Subcutaneous abdominal adipose tissue (tissue), 5 donors: Measurements from ENCODE around the gene CNRIP1.
A peak's percentile ranks its signal among the peaks of the same experiment; 100 is the strongest.

ENCODE experiments used
- H3K27ac ChIP-seq: one replicate; pipeline ENCODE4 v1.7.0; 2013; ENCODE audit warnings: low read depth, mild to moderate bottlenecking, inconsistent platforms, low read length, moderate library complexity
- H3K27me3 ChIP-seq, 5 donors: one replicate each; pipeline ENCODE4 v1.7.0; 2013; ENCODE audit warnings: low read length in 5 of 5, inconsistent platforms in 1 of 5; ENCODE audit not compliant: control insufficient read depth in 5 of 5, insufficient read depth in 4 of 5
- H3K36me3 ChIP-seq, 5 donors: one replicate each; pipeline ENCODE4 v1.7.0; 2013; ENCODE audit warnings: low read length in 5 of 5; ENCODE audit not compliant: control insufficient read depth in 5 of 5, insufficient read depth in 5 of 5
- H3K4me1 ChIP-seq, 5 donors: one replicate each; pipeline ENCODE4 v1.7.0; 2013; ENCODE audit warnings: low read length in 5 of 5, mild to moderate bottlenecking in 3 of 5, moderate library complexity in 1 of 5; ENCODE audit not compliant: control insufficient read depth in 5 of 5, insufficient read depth in 5 of 5
- H3K4me3 ChIP-seq, 5 donors: one replicate each; pipeline ENCODE4 v1.7.0; 2013; ENCODE audit warnings: low read length in 5 of 5, low read depth in 1 of 5
- H3K9ac ChIP-seq, 5 donors: one replicate each; pipeline ENCODE4 v1.7.0; 2013; ENCODE audit warnings: low read length in 5 of 5, mild to moderate bottlenecking in 4 of 5, moderate library complexity in 3 of 5
- H3K9me3 ChIP-seq, 5 donors: one replicate each; pipeline ENCODE4 v1.7.0; 2013; ENCODE audit warnings: low read length in 5 of 5; ENCODE audit not compliant: control insufficient read depth in 5 of 5
- donor health status: healthy.
- donor health status: healthy.
- donor health status: healthy.
- donor health status: healthy.
- donor health status: healthy.

CNRIP1 gene

GRCh38 chr2:68294913-68295312 is 24.8 kb downstream of the CNRIP1 start:
- H3K36me3 ChIP-seq = peaks cover 11 to 22% (median 11%) of the 10 kb centered on the region in 5 donors
- H3K9me3 ChIP-seq = no peaks in the 10 kb centered on the region
- H3K4me1 ChIP-seq = peaks cover 0 to 9% (median 3%) of the 10 kb centered on the region in 5 donors
- H3K27ac ChIP-seq = no peak overlapping the region
- H3K9ac ChIP-seq = no peak overlapping the region
- H3K27me3 ChIP-seq = no peaks in the 10 kb centered on the region
- no peak overlapping the region for H3K4me3 ChIP-seq

DNA sequence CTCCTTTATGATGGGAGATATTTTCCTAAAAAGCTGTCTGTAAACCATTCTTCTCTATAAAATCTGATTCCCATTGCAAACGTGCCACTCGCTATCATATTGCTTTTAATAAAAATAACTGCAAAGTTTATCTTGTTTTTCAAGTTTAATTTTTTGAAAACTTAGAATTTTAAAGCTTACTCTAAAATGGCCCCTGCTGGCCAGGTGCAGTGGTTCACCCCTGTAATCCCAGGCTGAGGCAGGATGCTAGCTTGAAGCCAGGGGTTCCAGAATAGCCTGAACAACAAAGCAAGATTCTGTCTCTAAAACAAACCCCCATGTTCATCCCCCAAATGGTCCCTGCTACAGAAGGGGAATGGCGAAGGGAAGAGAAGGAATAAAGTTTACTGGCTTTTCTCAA is 25.6 kb downstream of the CNRIP1 start:
- no peak overlapping the region for H3K27ac ChIP-seq
- H3K36me3 ChIP-seq = peaks cover 4 to 15% (median 9%) of the 10 kb centered on the region in 5 donors
- H3K4me1 ChIP-seq = peaks cover 0 to 9% (median 3%) of the 10 kb centered on the region in 5 donors
- no peaks in the 10 kb centered on the region for H3K9me3 ChIP-seq
- no peaks in the 10 kb centered on the region for H3K27me3 ChIP-seq
- H3K4me3 ChIP-seq = no peak overlapping the region
- H3K9ac ChIP-seq = no peak overlapping the region

GRCh38 chr2:68293755-68294154 is 26.0 kb downstream of the CNRIP1 start:
- H3K36me3 ChIP-seq = peaks cover 4 to 13% (median 6%) of the 10 kb centered on the region in 5 donors
- no peak overlapping the region for H3K4me3 ChIP-seq
- no peak overlapping the region for H3K27ac ChIP-seq
- H3K9ac ChIP-seq = no peak overlapping the region
- H3K4me1 ChIP-seq = peaks cover 0 to 9% (median 3%) of the 10 kb centered on the region in 5 donors
- H3K9me3 ChIP-seq = no peaks in the 10 kb centered on the region
- H3K27me3 ChIP-seq = no peaks in the 10 kb centered on the region

GRCh38 chr2:68293024-68293423 is 26.7 kb downstream of the CNRIP1 start:
- no peaks in the 10 kb centered on the region for H3K9me3 ChIP-seq
- no peak overlapping the region for H3K27ac ChIP-seq
- peaks cover 4 to 13% (median 6%) of the 10 kb centered on the region in 5 donors for H3K36me3 ChIP-seq

GRCh38 chr2:68292108-68292710 is 27.5 kb downstream of the CNRIP1 start:
- peaks cover 5 to 24% (median 13%) of the 10 kb centered on the region in 5 donors for H3K4me1 ChIP-seq
- no peak overlapping the region for H3K4me3 ChIP-seq
- no peak overlapping the region for H3K27ac ChIP-seq
- peaks cover 4 to 13% (median 6%) of the 10 kb centered on the region in 5 donors for H3K36me3 ChIP-seq
- H3K9me3 ChIP-seq = no peaks in the 10 kb centered on the region
- H3K9ac ChIP-seq = no peak overlapping the region
- H3K27me3 ChIP-seq = no peaks in the 10 kb centered on the region

More at GRCh38 chr2:68293024-68293423, 26.7 kb downstream of the CNRIP1 start:
- Histone ChIP-seq H3K27me3 (no peaks in the 10 kb centered on the region), H3K9ac (no peak overlapping the region), H3K4me1 (peaks cover 5 to 16% (median 7%) of the 10 kb centered on the region in 5 donors), H3K4me3 (no peak overlapping the region)

DNA sequence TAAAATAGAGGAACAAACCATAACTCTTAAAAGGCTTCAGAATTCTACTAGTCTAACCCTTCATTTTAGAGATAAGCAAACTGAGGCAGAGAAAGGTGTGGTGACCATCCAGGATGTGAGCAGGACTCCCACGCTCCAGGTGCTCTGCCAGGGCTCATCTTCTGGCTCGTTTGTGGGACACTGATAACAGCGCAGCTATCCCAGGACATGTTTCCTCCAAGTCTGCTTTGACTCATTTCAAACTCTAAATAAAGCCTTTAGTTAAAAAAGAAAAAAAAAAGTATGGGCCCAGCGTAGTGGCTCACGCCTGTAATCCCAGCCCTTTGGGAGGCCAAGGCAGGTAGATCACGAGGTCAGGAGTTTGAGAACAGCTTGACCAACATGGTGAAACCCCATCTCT is 28.4 kb downstream of the CNRIP1 start:
- H3K9me3 ChIP-seq = no peaks in the 10 kb centered on the region
- H3K9ac ChIP-seq = no peak overlapping the region
- H3K27me3 ChIP-seq = no peaks in the 10 kb centered on the region
- peaks cover 5 to 31% (median 15%) of the 10 kb centered on the region in 5 donors for H3K4me1 ChIP-seq
- H3K4me3 ChIP-seq = no peak overlapping the region
- H3K36me3 ChIP-seq = peaks cover 4 to 13% (median 6%) of the 10 kb centered on the region in 5 donors
- no peak overlapping the region for H3K27ac ChIP-seq

GRCh38 chr2:68290901-68291300 is 28.8 kb downstream of the CNRIP1 start:
- no peaks in the 10 kb centered on the region for H3K9me3 ChIP-seq
- H3K4me1 ChIP-seq = peaks cover 5 to 31% (median 15%) of the 10 kb centered on the region in 5 donors
- H3K4me3 ChIP-seq = no peak overlapping the region
- no peak overlapping the region for H3K9ac ChIP-seq
- no peak overlapping the region for H3K27ac ChIP-seq
- H3K27me3 ChIP-seq = no peaks in the 10 kb centered on the region
- peaks cover 4 to 13% (median 6%) of the 10 kb centered on the region in 5 donors for H3K36me3 ChIP-seq

- Histone ChIP-seq H3K36me3 (peaks cover 0 to 3% (median 0%) of the 10 kb centered on the region in 5 donors), H3K27ac (peak overlapping the region; percentile 80), H3K4me1 (peaks cover 6 to 48% (median 37%) of the 10 kb centered on the region in 5 donors), H3K4me3 (peak overlapping the region in 2 of 5 donors; percentile 39 to 44), H3K9me3 (no peaks in the 10 kb centered on the region), H3K27me3 (no peaks in the 10 kb centered on the region), H3K9ac (peak overlapping the region in 1 of 5 donors; percentile 30)
These were observed 31.9 kb downstream of the CNRIP1 start for GRCh38 chr2:68287580-68288441.

- H3K4me3 ChIP-seq = no peak overlapping the region
- no peaks in the 10 kb centered on the region for H3K9me3 ChIP-seq
- H3K9ac ChIP-seq = no peak overlapping the region
- H3K4me1 ChIP-seq = peaks cover 6 to 71% (median 63%) of the 10 kb centered on the region in 5 donors
- H3K27me3 ChIP-seq = no peaks in the 10 kb centered on the region
- no peaks in the 10 kb centered on the region for H3K36me3 ChIP-seq
- H3K27ac ChIP-seq = peak overlapping the region; percentile 68
These were observed 34.9 kb downstream of the CNRIP1 start for GRCh38 chr2:68284896-68285295.

GRCh38 chr2:68283419-68283812 is 36.3 kb downstream of the CNRIP1 start:
- Histone ChIP-seq H3K36me3 (no peaks in the 10 kb centered on the region), H3K9ac (no peak overlapping the region), H3K9me3 (no peaks in the 10 kb centered on the region), H3K27me3 (no peaks in the 10 kb centered on the region), H3K4me3 (no peak overlapping the region), H3K4me1 (peaks cover 6 to 70% (median 64%) of the 10 kb centered on the region in 5 donors), H3K27ac (peak overlapping the region; percentile 68)
